GM12878 (cell line): ENCODE measurements around the gene ASAP2. TPM values are rescaled to one million over a fixed set of nuclear protein-coding genes. Genes with fewer than 3 reads are reported as not detected.

Source experiments
- ATAC-seq: fragments of 200-7000 bp; cut with Tn5 transposase; 3 replicates; pipeline ENCODE4 v1.9.1; 2020; ENCODE audit warnings: mild to moderate bottlenecking, moderate library complexity
- BruUV-seq: library from RNA; stranded (reverse); fragments of 400-500 nt; replicated peaks from 2 replicates; lab custom pipeline; 2021; lab: Mats Ljungman, UMichigan
- CTCF ChIA-PET: fragments of 300-600 bp; sonication (Branson Sonifier 250); formaldehyde crosslinking; extraction: SDS; loops from one replicate; lab custom pipeline; 2021; ENCODE audit warnings: inconsistent platforms; lab: Yijun Ruan, JAX
- POLR2A ChIA-PET: fragments of 350-600 bp; formaldehyde crosslinking; extraction: SDS; loops from one replicate; lab custom pipeline; 2021; ENCODE audit warnings: inconsistent platforms; lab: Charles Lee
- RAD21 ChIA-PET: fragments of 300-600 bp; sonication (Branson Sonifier 250); formaldehyde crosslinking; loops from one replicate; lab custom pipeline; 2023; ENCODE audit warnings: antibody characterized with exemption; ENCODE audit not compliant: unreplicated experiment; lab: Charles Lee
- SMC1A ChIA-PET: fragments of 300-600 bp; sonication (Branson Sonifier 250); formaldehyde crosslinking; loops from one replicate; lab custom pipeline; 2023; ENCODE audit not compliant: unreplicated experiment, uncharacterized antibody; lab: Charles Lee
- DNase-seq: peaks from one replicate; pipeline ENCODE4 v3.0.0-alpha.2; 2011; ENCODE audit warnings: low read depth, low spot score
- FAIRE-seq: peaks from 3 replicates; lab custom pipeline; 2011; peaks lifted over from hg19 to GRCh38; lab: Jason Lieb, UNC
- H2AFZ ChIP-seq: 2 replicates; pipeline ENCODE4 v1.6.0; 2011; ENCODE audit warnings: low read depth, low read length, control low read depth; ENCODE audit not compliant: control insufficient read depth
- H3K27ac ChIP-seq: 2 replicates; pipeline ENCODE4 v1.5.1; 2011; ENCODE audit warnings: control low read depth; ENCODE audit not compliant: control insufficient read depth, insufficient read depth
- H3K27me3 ChIP-seq, 2 experiments: replicated peaks in 1 of 2; 2 replicates each; pipeline versions ENCODE4 v1.6.0 to v1.6.1; 2011; ENCODE audit warnings: low read length in 1 of 2; ENCODE audit not compliant: control insufficient read depth in 2 of 2, insufficient read depth in 2 of 2
- H3K36me3 ChIP-seq, 2 experiments: 2 replicates each; pipeline ENCODE4 v1.5.1; 2011; ENCODE audit warnings: low read length in 1 of 2; ENCODE audit not compliant: control insufficient read depth in 2 of 2, insufficient read depth in 2 of 2
- H3K4me1 ChIP-seq: 2 replicates; pipeline ENCODE4 v1.6.1; 2011; ENCODE audit warnings: mild to moderate bottlenecking, low read length, moderate library complexity, mixed read lengths; ENCODE audit not compliant: control insufficient read depth, insufficient read depth
- H3K4me2 ChIP-seq: 2 replicates; pipeline ENCODE4 v1.6.0; 2011; ENCODE audit warnings: control low read depth; ENCODE audit not compliant: control insufficient read depth, insufficient read depth
- H3K4me3 ChIP-seq: fragments of 200-600 bp; sonication (generic); 2 replicates; pipeline ENCODE4 v1.5.1; 2016
- H3K79me2 ChIP-seq: 2 replicates; pipeline ENCODE4 v1.6.0; 2011; ENCODE audit warnings: low read length; ENCODE audit not compliant: control insufficient read depth, insufficient read depth
- H3K9ac ChIP-seq: 2 replicates; pipeline ENCODE4 v1.8.0; 2011; ENCODE audit warnings: low read length, control low read depth, mixed read lengths; ENCODE audit not compliant: control insufficient read depth, insufficient read depth
- H3K9me3 ChIP-seq: replicated peaks from 3 replicates; pipeline ENCODE4 v1.5.1; 2011; ENCODE audit warnings: mild to moderate bottlenecking, low read length; ENCODE audit not compliant: control insufficient read depth, insufficient read depth
- H4K20me1 ChIP-seq: 2 replicates; pipeline ENCODE4 v1.6.0; 2011; ENCODE audit not compliant: control insufficient read depth, insufficient read depth
- CEBPB ChIP-seq, 2 experiments: fragments of 150-350 bp in 1 of 2; IDR thresholded peaks; 2 replicates each; pipeline ENCODE4 v1.6.1; 2012 to 2014; ENCODE audit warnings: low read depth in 2 of 2, low read length in 2 of 2, borderline replicate concordance in 1 of 2, inconsistent platforms in 1 of 2
- GABPA ChIP-seq: IDR thresholded peaks from 2 replicates; pipeline ENCODE4 v1.6.1; 2014; ENCODE audit warnings: antibody characterized with exemption, low read depth, mild to moderate bottlenecking, inconsistent platforms
- HDAC2 ChIP-seq: fragments of 200-600 bp; sonication (generic); IDR thresholded peaks from 2 replicates; pipeline ENCODE4 v1.6.1; 2017
- JUND ChIP-seq: IDR thresholded peaks from 2 replicates; pipeline ENCODE4 v1.6.1; 2012; ENCODE audit warnings: low read depth, mild to moderate bottlenecking, low read length, improper control_type of control experiment, moderate library complexity
- RELA ChIP-seq: fragments of 450-650 bp; IDR thresholded peaks from 2 replicates; pipeline ENCODE4 v1.8.0; 2014; ENCODE audit warnings: borderline replicate concordance; ENCODE audit not compliant: partially characterized antibody
- RUNX3 ChIP-seq: IDR thresholded peaks from 2 replicates; pipeline ENCODE4 v1.6.1; 2012; ENCODE audit warnings: low read length, inconsistent platforms
- SUZ12 ChIP-seq: fragments of 200-600 bp; sonication (generic); IDR thresholded peaks from one replicate; pipeline ENCODE4 v1.6.1; 2018; ENCODE audit warnings: antibody characterized with exemption, mild to moderate bottlenecking; ENCODE audit not compliant: unreplicated experiment
- ZBED1 ChIP-seq: IDR thresholded peaks from 2 replicates; pipeline ENCODE4 v1.6.1; 2016; ENCODE audit warnings: borderline replicate concordance
- WGBS: methylation state at CpG from one replicate; pipeline ENCODE4 v1.1.6; 2016; ENCODE audit warnings: low lambda C conversion rate; ENCODE audit not compliant: insufficient replicate concordance, insufficient coverage; ENCODE audit errors: missing lambda C conversion rate; 5-methylcytosine and 5-hydroxymethylcytosine counted together
- in situ Hi-C: fragments of 300-500 bp; cut with MboI; formaldehyde crosslinking; loops from 9 replicates; pipeline ENCODE4 v1.14.3; 2018; ENCODE audit warnings: mixed read lengths
- intact Hi-C: fragments of 100-400 bp; cut with micrococcal nuclease; formaldehyde crosslinking; loops from one replicate; pipeline ENCODE4 v1.14.2; 2022; ENCODE audit not compliant: unreplicated experiment
- polyA plus RNA-seq, 11 experiments: library from polyadenylated mRNA; depleted of rRNA in 4 of 11; unstranded in 6 of 11; stranded (reverse) in 5 of 11; fragments of >200 nt; fragmentation: Nextera tagmentation in 4 of 11; fragmentation: Illumina TruSeq in 1 of 11; extraction: Ambion mirVana in 4 of 11; extraction: Trizol in 1 of 11; gene quantifications; 1 replicate in 1 of 11; 2 replicates in 10 of 11; pipeline versions ENCODE4 v1.2.1 to v1.2.3, GENCODE V29; 2011 to 2016; ENCODE audit warnings: inconsistent platforms in 2 of 11, missing spikeins in 2 of 11, low read depth in 1 of 11
- total RNA-seq, 4 experiments: library from RNA; depleted of rRNA in 3 of 4; stranded (reverse); fragments of >200 nt in 3 of 4; fragmentation: Illumina TruSeq in 1 of 4; extraction: Trizol in 1 of 4; gene quantifications; 2 replicates each; pipeline versions ENCODE4 v1.2.1 to v1.2.3, GENCODE V29; 2013 to 2021
- TF ChIP-seq, protein P1 (sequence below): fragments of 450-650 bp; formaldehyde crosslinking; IDR thresholded peaks from 2 replicates; pipeline ENCODE4 v1.4.0; 2022; ENCODE audit warnings: mild to moderate bottlenecking, moderate library complexity
- TF ChIP-seq, protein P2 (sequence below): fragments of 450-650 bp; IDR thresholded peaks from 2 replicates; pipeline ENCODE4 v1.6.1; 2017; ENCODE audit warnings: mild to moderate bottlenecking, moderate library complexity
- TF ChIP-seq, protein P3 (sequence below): fragments of 450-650 bp; IDR thresholded peaks from 2 replicates; pipeline ENCODE4 v1.6.1; 2018; ENCODE audit warnings: mild to moderate bottlenecking, low read depth, moderate library complexity; ENCODE audit not compliant: partially characterized antibody

The ASAP2 gene
- total and polyA plus RNA-seq, 10 of the 15 experiments (the other 5 are each of a cell fraction or from before 2014, with no cell fraction given), result 0.05 to 0.27 (median 0.07) TPM; not detected in 4

- H3K79me2 ChIP-seq, result no peaks in the 10 kb centered on the region
- no peaks in the 10 kb centered on the region for H3K4me1 ChIP-seq
- intact Hi-C loops (no loop called here), in situ Hi-C loops (no loop called here)
- H3K4me2 ChIP-seq, result no peak overlapping the region
- ChIA-PET POLR2A (no interaction called here), SMC1A (no interaction called here), CTCF (interaction anchor here (0.7 kb wide), 1 partner anchor 402 kb away, joined by 3 read pairs; no protein-coding TSS in a partner anchor), RAD21 (no interaction called here)
- H3K4me3 ChIP-seq, result no peak overlapping the region
- no peak for FAIRE-seq
- no TSS peak for BruUV-seq
- DNase-seq, result no peak
- no peak; the same call in 2 of the 3 replicates for ATAC-seq
- no peaks in the 10 kb centered on the region for H3K36me3 ChIP-seq
- no peaks in the 10 kb centered on the region for H4K20me1 ChIP-seq
- no peaks in the 10 kb centered on the region; the same call in 2 of the 3 replicates for H3K9me3 ChIP-seq
- H3K9ac ChIP-seq, result no peak overlapping the region
- H3K27me3 ChIP-seq, result no peaks in the 10 kb centered on the region; a peak in 2 of 4 replicates
- H3K27ac ChIP-seq, result no peak overlapping the region
- 49% methylated on average over 28 of the region's 28 CpGs for WGBS
- no peak overlapping the region for H2AFZ ChIP-seq
- no peak for TF ChIP-seq GABPA
- TF ChIP-seq, protein P1, sequence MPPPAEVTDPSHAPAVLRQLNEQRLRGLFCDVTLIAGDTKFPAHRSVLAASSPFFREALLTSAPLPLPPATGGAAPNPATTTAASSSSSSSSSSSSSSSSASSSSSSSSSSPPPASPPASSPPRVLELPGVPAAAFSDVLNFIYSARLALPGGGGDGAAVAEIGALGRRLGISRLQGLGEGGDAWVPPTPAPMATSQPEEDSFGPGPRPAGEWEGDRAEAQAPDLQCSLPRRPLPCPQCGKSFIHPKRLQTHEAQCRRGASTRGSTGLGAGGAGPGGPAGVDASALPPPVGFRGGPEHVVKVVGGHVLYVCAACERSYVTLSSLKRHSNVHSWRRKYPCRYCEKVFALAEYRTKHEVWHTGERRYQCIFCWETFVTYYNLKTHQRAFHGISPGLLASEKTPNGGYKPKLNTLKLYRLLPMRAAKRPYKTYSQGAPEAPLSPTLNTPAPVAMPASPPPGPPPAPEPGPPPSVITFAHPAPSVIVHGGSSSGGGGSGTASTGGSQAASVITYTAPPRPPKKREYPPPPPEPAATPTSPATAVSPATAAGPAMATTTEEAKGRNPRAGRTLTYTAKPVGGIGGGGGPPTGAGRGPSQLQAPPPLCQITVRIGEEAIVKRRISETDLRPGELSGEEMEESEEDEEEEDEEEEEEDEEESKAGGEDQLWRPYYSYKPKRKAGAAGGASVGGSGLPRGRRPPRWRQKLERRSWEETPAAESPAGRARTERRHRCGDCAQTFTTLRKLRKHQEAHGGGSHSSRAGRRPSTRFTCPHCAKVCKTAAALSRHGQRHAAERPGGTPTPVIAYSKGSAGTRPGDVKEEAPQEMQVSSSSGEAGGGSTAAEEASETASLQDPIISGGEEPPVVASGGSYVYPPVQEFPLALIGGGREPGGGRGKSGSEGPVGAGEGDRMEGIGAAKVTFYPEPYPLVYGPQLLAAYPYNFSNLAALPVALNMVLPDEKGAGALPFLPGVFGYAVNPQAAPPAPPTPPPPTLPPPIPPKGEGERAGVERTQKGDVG (CRISPR knock-in tag), result no peak
- no peak for TF ChIP-seq RELA
- no peak for TF ChIP-seq SUZ12
- no peak for TF ChIP-seq CEBPB (IDR thresholded peaks at IDR 0.05; ENCODE audit: borderline replicate concordance in 1 of 2, low read depth in 2 of 2, low read length in 2 of 2)
- TF ChIP-seq, protein P2, sequence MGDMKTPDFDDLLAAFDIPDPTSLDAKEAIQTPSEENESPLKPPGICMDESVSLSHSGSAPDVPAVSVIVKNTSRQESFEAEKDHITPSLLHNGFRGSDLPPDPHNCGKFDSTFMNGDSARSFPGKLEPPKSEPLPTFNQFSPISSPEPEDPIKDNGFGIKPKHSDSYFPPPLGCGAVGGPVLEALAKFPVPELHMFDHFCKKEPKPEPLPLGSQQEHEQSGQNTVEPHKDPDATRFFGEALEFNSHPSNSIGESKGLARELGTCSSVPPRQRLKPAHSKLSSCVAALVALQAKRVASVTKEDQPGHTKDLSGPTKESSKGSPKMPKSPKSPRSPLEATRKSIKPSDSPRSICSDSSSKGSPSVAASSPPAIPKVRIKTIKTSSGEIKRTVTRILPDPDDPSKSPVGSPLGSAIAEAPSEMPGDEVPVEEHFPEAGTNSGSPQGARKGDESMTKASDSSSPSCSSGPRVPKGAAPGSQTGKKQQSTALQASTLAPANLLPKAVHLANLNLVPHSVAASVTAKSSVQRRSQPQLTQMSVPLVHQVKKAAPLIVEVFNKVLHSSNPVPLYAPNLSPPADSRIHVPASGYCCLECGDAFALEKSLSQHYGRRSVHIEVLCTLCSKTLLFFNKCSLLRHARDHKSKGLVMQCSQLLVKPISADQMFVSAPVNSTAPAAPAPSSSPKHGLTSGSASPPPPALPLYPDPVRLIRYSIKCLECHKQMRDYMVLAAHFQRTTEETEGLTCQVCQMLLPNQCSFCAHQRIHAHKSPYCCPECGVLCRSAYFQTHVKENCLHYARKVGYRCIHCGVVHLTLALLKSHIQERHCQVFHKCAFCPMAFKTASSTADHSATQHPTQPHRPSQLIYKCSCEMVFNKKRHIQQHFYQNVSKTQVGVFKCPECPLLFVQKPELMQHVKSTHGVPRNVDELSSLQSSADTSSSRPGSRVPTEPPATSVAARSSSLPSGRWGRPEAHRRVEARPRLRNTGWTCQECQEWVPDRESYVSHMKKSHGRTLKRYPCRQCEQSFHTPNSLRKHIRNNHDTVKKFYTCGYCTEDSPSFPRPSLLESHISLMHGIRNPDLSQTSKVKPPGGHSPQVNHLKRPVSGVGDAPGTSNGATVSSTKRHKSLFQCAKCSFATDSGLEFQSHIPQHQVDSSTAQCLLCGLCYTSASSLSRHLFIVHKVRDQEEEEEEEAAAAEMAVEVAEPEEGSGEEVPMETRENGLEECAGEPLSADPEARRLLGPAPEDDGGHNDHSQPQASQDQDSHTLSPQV, result no peak
- TF ChIP-seq RUNX3, result no peak
- TF ChIP-seq HDAC2, result no peak
- no peak for TF ChIP-seq JUND
- TF ChIP-seq, protein P3, sequence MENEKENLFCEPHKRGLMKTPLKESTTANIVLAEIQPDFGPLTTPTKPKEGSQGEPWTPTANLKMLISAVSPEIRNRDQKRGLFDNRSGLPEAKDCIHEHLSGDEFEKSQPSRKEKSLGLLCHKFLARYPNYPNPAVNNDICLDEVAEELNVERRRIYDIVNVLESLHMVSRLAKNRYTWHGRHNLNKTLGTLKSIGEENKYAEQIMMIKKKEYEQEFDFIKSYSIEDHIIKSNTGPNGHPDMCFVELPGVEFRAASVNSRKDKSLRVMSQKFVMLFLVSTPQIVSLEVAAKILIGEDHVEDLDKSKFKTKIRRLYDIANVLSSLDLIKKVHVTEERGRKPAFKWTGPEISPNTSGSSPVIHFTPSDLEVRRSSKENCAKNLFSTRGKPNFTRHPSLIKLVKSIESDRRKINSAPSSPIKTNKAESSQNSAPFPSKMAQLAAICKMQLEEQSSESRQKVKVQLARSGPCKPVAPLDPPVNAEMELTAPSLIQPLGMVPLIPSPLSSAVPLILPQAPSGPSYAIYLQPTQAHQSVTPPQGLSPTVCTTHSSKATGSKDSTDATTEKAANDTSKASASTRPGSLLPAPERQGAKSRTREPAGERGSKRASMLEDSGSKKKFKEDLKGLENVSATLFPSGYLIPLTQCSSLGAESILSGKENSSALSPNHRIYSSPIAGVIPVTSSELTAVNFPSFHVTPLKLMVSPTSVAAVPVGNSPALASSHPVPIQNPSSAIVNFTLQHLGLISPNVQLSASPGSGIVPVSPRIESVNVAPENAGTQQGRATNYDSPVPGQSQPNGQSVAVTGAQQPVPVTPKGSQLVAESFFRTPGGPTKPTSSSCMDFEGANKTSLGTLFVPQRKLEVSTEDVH, result no peak
- TF ChIP-seq ZBED1, result no peak
Observed at GRCh38 chr2:9388950-9389911, 182.6 kb downstream of the ASAP2 start.
